SK-N-SH (cell line): ENCODE data around the gene ZNF608. TPM values are rescaled to one million over a fixed set of nuclear protein-coding genes. Genes with fewer than 3 reads are reported as not detected.

ENCODE experiments used
- CTCF ChIA-PET: fragments of 300-600, 350-600 bp; formaldehyde crosslinking; extraction: SDS; loops from one replicate; lab custom pipeline; 2021; lab: Yijun Ruan, JAX
- POLR2A ChIA-PET: fragments of 350-600 bp; sonication (Branson Sonifier 250); formaldehyde crosslinking; extraction: SDS; loops from one replicate; lab custom pipeline; 2020; ENCODE audit warnings: antibody characterized with exemption, inconsistent platforms; lab: Yijun Ruan, JAX
- DNase-seq: peaks from one replicate; pipeline ENCODE4 v3.0.0; 2012
- H2AFZ ChIP-seq: fragments of 200-600 bp; sonication (generic); 2 replicates; pipeline ENCODE4 v1.8.1; 2016; ENCODE audit warnings: antibody characterized with exemption, mild to moderate bottlenecking, low read depth
- H3F3A ChIP-seq: fragments of 200-600 bp; sonication (generic); replicated peaks from 2 replicates; pipeline ENCODE3; 2016; ENCODE audit warnings: antibody characterized with exemption, mild to moderate bottlenecking; ENCODE audit not compliant: insufficient read depth
- H3K27ac ChIP-seq, 2 experiments: fragments of 200-500 bp in 1 of 2; fragments of 200-600 bp in 1 of 2; sonication (Bioruptor generic) in 1 of 2; sonication (generic), shearing (Covaris generic) in 1 of 2; 2 replicates each; pipeline versions ENCODE4 v1.5.1 to v1.6.1; 2014 to 2016; ENCODE audit warnings: low read depth in 2 of 2, inconsistent platforms in 1 of 2, low read length in 1 of 2, mild to moderate bottlenecking in 1 of 2, mixed read lengths in 1 of 2
- H3K27me3 ChIP-seq: fragments of 200-600 bp; sonication (generic), shearing (Covaris generic); 2 replicates; pipeline ENCODE4 v1.6.1; 2016; ENCODE audit warnings: mixed run types; ENCODE audit not compliant: insufficient read depth
- H3K36me3 ChIP-seq, 2 experiments: fragments of 200-500 bp in 1 of 2; fragments of 200-600 bp in 1 of 2; sonication (Bioruptor generic) in 1 of 2; sonication (generic) in 1 of 2; replicated peaks in 1 of 2; 2 replicates each; pipeline versions ENCODE3 to v1.5.1; 2014 to 2016; ENCODE audit warnings: low read length in 1 of 2, mild to moderate bottlenecking in 1 of 2; ENCODE audit not compliant: insufficient read depth in 2 of 2, control insufficient read depth in 1 of 2
- H3K4me1 ChIP-seq, 2 experiments: fragments of 200-500 bp in 1 of 2; fragments of 200-600 bp in 1 of 2; sonication (Bioruptor generic) in 1 of 2; sonication (generic), shearing (Covaris generic) in 1 of 2; 2 replicates each; pipeline versions ENCODE4 v1.5.1 to v1.6.1; 2014 to 2016; ENCODE audit warnings: low read depth in 1 of 2, low read length in 1 of 2, mixed run types in 1 of 2; ENCODE audit not compliant: insufficient read depth in 2 of 2, control insufficient read depth in 1 of 2
- H3K4me2 ChIP-seq: fragments of 200-600 bp; sonication (generic), shearing (Covaris generic); 2 replicates; pipeline ENCODE4 v1.6.1; 2017; ENCODE audit warnings: mixed run types
- H3K4me3 ChIP-seq, 2 experiments: fragments of 200-500 bp in 1 of 2; fragments of 200-600 bp in 1 of 2; sonication (Bioruptor generic) in 1 of 2; sonication (generic), shearing (Covaris generic) in 1 of 2; 2 replicates each; pipeline versions ENCODE4 v1.5.1 to v1.8.1; 2014 to 2016; ENCODE audit warnings: low read depth in 2 of 2, inconsistent platforms in 1 of 2, low read length in 1 of 2, mild to moderate bottlenecking in 1 of 2, mixed read lengths in 1 of 2, moderate library complexity in 1 of 2
- H3K79me2 ChIP-seq: fragments of 200-600 bp; sonication (generic); 2 replicates; pipeline ENCODE4 v1.8.1; 2017; ENCODE audit warnings: mild to moderate bottlenecking; ENCODE audit not compliant: insufficient read depth
- H3K9ac ChIP-seq: fragments of 200-600 bp; sonication (generic); 2 replicates; pipeline ENCODE4 v1.6.1; 2017; ENCODE audit warnings: mixed run types
- H3K9me2 ChIP-seq: fragments of 200-600 bp; sonication (generic); 2 replicates; pipeline ENCODE4 v1.6.1; 2017; ENCODE audit warnings: mixed run types
- H3K9me3 ChIP-seq: fragments of 200-600 bp; sonication (generic); 2 replicates; pipeline ENCODE4 v1.6.1; 2017; ENCODE audit warnings: mixed run types, mild to moderate bottlenecking, moderate library complexity
- H4K20me1 ChIP-seq: fragments of 200-600 bp; sonication (generic); 2 replicates; pipeline ENCODE4 v1.6.1; 2017; ENCODE audit warnings: mild to moderate bottlenecking, mixed run types; ENCODE audit not compliant: insufficient read depth
- CHD2 ChIP-seq: fragments of 150-350 bp; IDR thresholded peaks from 2 replicates; pipeline ENCODE4 v1.6.1; 2018; ENCODE audit warnings: low read length; ENCODE audit not compliant: partially characterized antibody
- EP300 ChIP-seq, 2 experiments: IDR thresholded peaks; 2 replicates each; pipeline versions ENCODE4 v1.4.0 to v1.6.1; 2012; ENCODE audit warnings: borderline replicate concordance in 1 of 2, low read depth in 1 of 2, low read length in 1 of 2
- FOXJ3 ChIP-seq: sonication (generic); formaldehyde crosslinking; IDR thresholded peaks from 2 replicates; pipeline ENCODE4 v1.5.1; 2020; ENCODE audit warnings: mild to moderate bottlenecking, missing genetic modification reagents
- JUND ChIP-seq: IDR thresholded peaks from 2 replicates; pipeline ENCODE4 v1.4.0; 2012
- REST ChIP-seq: IDR thresholded peaks from 2 replicates; pipeline ENCODE4 v1.6.1; 2012; ENCODE audit warnings: mild to moderate bottlenecking, low read depth, low read length, moderate library complexity
- WGBS: methylation state at CpG from one replicate; pipeline ENCODE4 v1.1.6; 2017; ENCODE audit warnings: low lambda C conversion rate; 5-methylcytosine and 5-hydroxymethylcytosine counted together
- polyA plus RNA-seq, 3 experiments: library from polyadenylated mRNA; depleted of rRNA; stranded (reverse); fragments of >200 nt; gene quantifications; 2 replicates each; pipeline ENCODE4 v1.2.3, GENCODE V29; 2012

ZNF608 gene
- polyA plus RNA-seq, 1 of the 3 experiments (the other 2 are of a cell fraction) = 4.9 TPM

- peak overlapping the region; percentile 26; the same call in 1 of the 2 replicates for H2AFZ ChIP-seq
- no peaks in the 10 kb centered on the region for H3F3A ChIP-seq
- H3K79me2 ChIP-seq = no peaks in the 10 kb centered on the region; the same call in 1 of the 2 replicates
- CTCF ChIA-PET = no interaction called here
- POLR2A ChIA-PET = no interaction called here
- H3K27me3 ChIP-seq = no peaks in the 10 kb centered on the region
- H3K4me1 ChIP-seq = peaks cover 11 to 45% of the 10 kb centered on the region in 2 experiments; a peak in 3 of 4 replicates
- H3K9ac ChIP-seq = no peak overlapping the region
- TF ChIP-seq REST (no peak), FOXJ3 (0 out of 2 replicates have a peak, but pooled peaks have one; percentile 25), JUND (no peak), CHD2 (peak; percentile 11)
- peaks cover 0 to 3% of the 10 kb centered on the region in 2 experiments for H3K36me3 ChIP-seq
- no peaks in the 10 kb centered on the region for H4K20me1 ChIP-seq
- peak; percentile 80 for DNase-seq
- H3K9me2 ChIP-seq = no peaks in the 10 kb centered on the region
- 51% methylated on average over 24 of the region's 24 CpGs for whole genome bisulfite sequencing
- H3K27ac ChIP-seq = peak overlapping the region in 1 of 2 experiments; percentile 83; a peak in 2 of 4 replicates
- H3K4me3 ChIP-seq = peak overlapping the region in 1 of 2 experiments; percentile 26; a peak in 2 of 4 replicates
- H3K4me2 ChIP-seq = no peak overlapping the region
- H3K9me3 ChIP-seq = no peaks in the 10 kb centered on the region
Observed at GRCh38 chr5:124735169-124735858, 11.1 kb downstream of the ZNF608 start.

GRCh38 chr5:124734574-124735168, 11.8 kb downstream of the ZNF608 start:
- TF ChIP-seq EP300 (IDR thresholded peaks at IDR 0.05; ENCODE audit: borderline replicate concordance in 1 of 2, low read depth in 1 of 2, low read length in 1 of 2) = no peak
- Histone ChIP-seq H3F3A (no peaks in the 10 kb centered on the region), H3K4me1 (peaks cover 11 to 41% of the 10 kb centered on the region in 2 experiments; a peak in 3 of 4 replicates), H3K9me3 (no peaks in the 10 kb centered on the region), H3K79me2 (no peaks in the 10 kb centered on the region; the same call in 1 of the 2 replicates), H3K36me3 (no peaks in the 10 kb centered on the region), H3K27me3 (no peaks in the 10 kb centered on the region), H3K4me3 (peak overlapping the region in 1 of 2 experiments; percentile 26; a peak in 1 of 4 replicates), H3K4me2 (no peak overlapping the region), H3K9me2 (no peaks in the 10 kb centered on the region), H2AFZ (no peak overlapping the region), H3K27ac (peak overlapping the region in 1 of 2 experiments; percentile 83; a peak in 2 of 4 replicates), H4K20me1 (no peaks in the 10 kb centered on the region), H3K9ac (no peak overlapping the region)
- POLR2A ChIA-PET = no interaction called here
- DNase-seq = no peak
- CTCF ChIA-PET = interaction anchor here (0.6 kb wide), 1 partner anchor 9 kb away, joined by 3 read pairs; no protein-coding TSS in a partner anchor
- WGBS = 90% methylated on average over 8 of the region's 8 CpGs
